Measurements from ENCODE around the gene YPEL5.

DNA sequence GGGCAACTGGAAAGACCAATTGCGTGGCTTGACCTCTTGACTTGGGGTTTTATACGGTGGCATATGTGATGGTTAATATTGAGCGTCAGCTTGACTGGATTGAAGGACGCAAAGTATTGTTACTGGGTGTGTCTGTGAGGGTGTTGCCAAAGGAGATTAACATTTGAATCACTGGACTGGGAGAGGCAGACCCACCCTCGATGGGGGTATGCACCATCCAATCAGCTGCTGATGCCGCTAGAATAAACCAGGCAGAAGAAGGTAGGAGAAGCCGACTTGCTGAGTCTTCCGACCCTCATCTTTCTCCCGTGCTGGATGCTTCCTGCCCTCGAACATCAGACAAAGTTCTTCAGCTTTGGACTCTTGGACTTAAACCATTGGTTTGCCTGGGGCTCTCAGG lies 34.2 kb upstream of the YPEL5 start:
- TF ChIP-seq WRNIP1 (IDR thresholded peaks at IDR 0.05; ENCODE audit: borderline replicate concordance, low read depth, low read length) (no peak), GABPA (IDR thresholded peaks at IDR 0.05; ENCODE audit: low read depth) (no peak), CHD2 (IDR thresholded peaks at IDR 0.05; ENCODE audit: borderline replicate concordance, low read depth, low read length) (no peak)
- TF ChIP-seq, protein P1, sequence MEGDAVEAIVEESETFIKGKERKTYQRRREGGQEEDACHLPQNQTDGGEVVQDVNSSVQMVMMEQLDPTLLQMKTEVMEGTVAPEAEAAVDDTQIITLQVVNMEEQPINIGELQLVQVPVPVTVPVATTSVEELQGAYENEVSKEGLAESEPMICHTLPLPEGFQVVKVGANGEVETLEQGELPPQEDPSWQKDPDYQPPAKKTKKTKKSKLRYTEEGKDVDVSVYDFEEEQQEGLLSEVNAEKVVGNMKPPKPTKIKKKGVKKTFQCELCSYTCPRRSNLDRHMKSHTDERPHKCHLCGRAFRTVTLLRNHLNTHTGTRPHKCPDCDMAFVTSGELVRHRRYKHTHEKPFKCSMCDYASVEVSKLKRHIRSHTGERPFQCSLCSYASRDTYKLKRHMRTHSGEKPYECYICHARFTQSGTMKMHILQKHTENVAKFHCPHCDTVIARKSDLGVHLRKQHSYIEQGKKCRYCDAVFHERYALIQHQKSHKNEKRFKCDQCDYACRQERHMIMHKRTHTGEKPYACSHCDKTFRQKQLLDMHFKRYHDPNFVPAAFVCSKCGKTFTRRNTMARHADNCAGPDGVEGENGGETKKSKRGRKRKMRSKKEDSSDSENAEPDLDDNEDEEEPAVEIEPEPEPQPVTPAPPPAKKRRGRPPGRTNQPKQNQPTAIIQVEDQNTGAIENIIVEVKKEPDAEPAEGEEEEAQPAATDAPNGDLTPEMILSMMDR (IDR thresholded peaks at IDR 0.05 in 2 of 3, conservative IDR thresholded peaks at IDR 0.05 in 1 of 3; ENCODE audit: control insufficient read depth in 2 of 3, extremely low read depth in 1 of 3, insufficient read depth in 1 of 3, low read depth in 3 of 3, low read length in 3 of 3) = no peak
- TF ChIP-seq, protein P2, sequence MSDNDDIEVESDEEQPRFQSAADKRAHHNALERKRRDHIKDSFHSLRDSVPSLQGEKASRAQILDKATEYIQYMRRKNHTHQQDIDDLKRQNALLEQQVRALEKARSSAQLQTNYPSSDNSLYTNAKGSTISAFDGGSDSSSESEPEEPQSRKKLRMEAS (IDR thresholded peaks at IDR 0.05; ENCODE audit: low read depth, low read length) = no peak
- TF ChIP-seq, protein P3, sequence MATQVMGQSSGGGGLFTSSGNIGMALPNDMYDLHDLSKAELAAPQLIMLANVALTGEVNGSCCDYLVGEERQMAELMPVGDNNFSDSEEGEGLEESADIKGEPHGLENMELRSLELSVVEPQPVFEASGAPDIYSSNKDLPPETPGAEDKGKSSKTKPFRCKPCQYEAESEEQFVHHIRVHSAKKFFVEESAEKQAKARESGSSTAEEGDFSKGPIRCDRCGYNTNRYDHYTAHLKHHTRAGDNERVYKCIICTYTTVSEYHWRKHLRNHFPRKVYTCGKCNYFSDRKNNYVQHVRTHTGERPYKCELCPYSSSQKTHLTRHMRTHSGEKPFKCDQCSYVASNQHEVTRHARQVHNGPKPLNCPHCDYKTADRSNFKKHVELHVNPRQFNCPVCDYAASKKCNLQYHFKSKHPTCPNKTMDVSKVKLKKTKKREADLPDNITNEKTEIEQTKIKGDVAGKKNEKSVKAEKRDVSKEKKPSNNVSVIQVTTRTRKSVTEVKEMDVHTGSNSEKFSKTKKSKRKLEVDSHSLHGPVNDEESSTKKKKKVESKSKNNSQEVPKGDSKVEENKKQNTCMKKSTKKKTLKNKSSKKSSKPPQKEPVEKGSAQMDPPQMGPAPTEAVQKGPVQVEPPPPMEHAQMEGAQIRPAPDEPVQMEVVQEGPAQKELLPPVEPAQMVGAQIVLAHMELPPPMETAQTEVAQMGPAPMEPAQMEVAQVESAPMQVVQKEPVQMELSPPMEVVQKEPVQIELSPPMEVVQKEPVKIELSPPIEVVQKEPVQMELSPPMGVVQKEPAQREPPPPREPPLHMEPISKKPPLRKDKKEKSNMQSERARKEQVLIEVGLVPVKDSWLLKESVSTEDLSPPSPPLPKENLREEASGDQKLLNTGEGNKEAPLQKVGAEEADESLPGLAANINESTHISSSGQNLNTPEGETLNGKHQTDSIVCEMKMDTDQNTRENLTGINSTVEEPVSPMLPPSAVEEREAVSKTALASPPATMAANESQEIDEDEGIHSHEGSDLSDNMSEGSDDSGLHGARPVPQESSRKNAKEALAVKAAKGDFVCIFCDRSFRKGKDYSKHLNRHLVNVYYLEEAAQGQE (IDR thresholded peaks at IDR 0.05; ENCODE audit: low read depth, low read length) = no peak

All from GM12878 (cell line).